H1 (cell line): ENCODE results near the gene YWHAG. TPM values are rescaled to one million over a fixed set of nuclear protein-coding genes. Genes with fewer than 3 reads are reported as not detected.

Experiments
- CTCF ChIA-PET: fragments of 300-600 bp; sonication (Branson Sonifier 250); formaldehyde crosslinking; loops from one replicate; lab custom pipeline; 2021; ENCODE audit not compliant: partially characterized antibody; lab: Charles Lee
- POLR2A ChIA-PET: fragments of 300-600 bp; sonication (Branson Sonifier 250); formaldehyde crosslinking; loops from one replicate; lab custom pipeline; 2021; ENCODE audit warnings: inconsistent platforms; ENCODE audit not compliant: partially characterized antibody; lab: Charles Lee
- DNase-seq, 2 experiments: peaks; one replicate each; pipeline versions ENCODE4 v3.0.0 to v3.0.0-alpha.2; 2010 to 2022; ENCODE audit warnings: low spot score in 2 of 2, low read depth in 1 of 2, mixed read lengths in 1 of 2
- FAIRE-seq: peaks from 2 replicates; lab custom pipeline; 2011; peaks lifted over from hg19 to GRCh38; lab: Jason Lieb, UNC
- H2AFZ ChIP-seq: 2 replicates; pipeline ENCODE4 v1.8.1; 2012; ENCODE audit warnings: low read length, inconsistent platforms
- H2AK5ac ChIP-seq: 2 replicates; pipeline ENCODE4 v1.6.1; 2013; ENCODE audit warnings: low read depth, low read length
- H2BK120ac ChIP-seq: replicated peaks from 2 replicates; pipeline ENCODE3; 2013; ENCODE audit warnings: low read depth, low read length, inconsistent platforms
- H2BK12ac ChIP-seq: 2 replicates; pipeline ENCODE4 v1.6.1; 2013; ENCODE audit warnings: low read depth, low read length
- H2BK15ac ChIP-seq: 2 replicates; pipeline ENCODE4 v1.6.1; 2013; ENCODE audit warnings: low read length
- H2BK20ac ChIP-seq: 2 replicates; pipeline ENCODE4 v1.6.1; 2013; ENCODE audit warnings: low read length
- H2BK5ac ChIP-seq: 2 replicates; pipeline ENCODE4 v1.6.1; 2013; ENCODE audit warnings: low read depth, low read length
- H3K14ac ChIP-seq: 2 replicates; pipeline ENCODE4 v1.6.1; 2013; ENCODE audit warnings: inconsistent platforms; ENCODE audit not compliant: insufficient read length
- H3K18ac ChIP-seq: 2 replicates; pipeline ENCODE4 v1.6.1; 2013; ENCODE audit warnings: low read length; ENCODE audit errors: extremely low read depth
- H3K23ac ChIP-seq: 2 replicates; pipeline ENCODE4 v1.6.1; 2013; ENCODE audit warnings: inconsistent platforms; ENCODE audit not compliant: insufficient read length
- H3K23me2 ChIP-seq: 2 replicates; pipeline ENCODE4 v1.6.1; 2013; ENCODE audit warnings: low read depth, low read length
- H3K27ac ChIP-seq: 2 replicates; pipeline ENCODE4 v1.6.1; 2011; ENCODE audit warnings: low read depth, low read length, inconsistent platforms
- H3K27me3 ChIP-seq, 4 experiments: replicated peaks in 1 of 4; 1 replicate in 1 of 4; 2 replicates in 3 of 4; pipeline versions ENCODE4 v1.6.1 to v1.8.1; 2011 to 2013; ENCODE audit warnings: low read length in 3 of 4, mild to moderate bottlenecking in 3 of 4, inconsistent platforms in 2 of 4, mixed read lengths in 2 of 4, moderate library complexity in 1 of 4; ENCODE audit not compliant: control insufficient read depth in 3 of 4, insufficient read depth in 3 of 4; ENCODE audit errors: extremely low read depth in 1 of 4
- H3K36me3 ChIP-seq, 4 experiments: 2 replicates each; pipeline versions ENCODE4 v1.6.1 to v1.8.1; 2011 to 2013; ENCODE audit warnings: mild to moderate bottlenecking in 4 of 4, low read length in 3 of 4, moderate library complexity in 2 of 4, control low read depth in 1 of 4, inconsistent platforms in 1 of 4; ENCODE audit not compliant: insufficient read depth in 4 of 4, control insufficient read depth in 2 of 4
- H3K4ac ChIP-seq: replicated peaks from 2 replicates; pipeline ENCODE3; 2013; ENCODE audit warnings: low read length, low read depth, mixed read lengths, inconsistent platforms; ENCODE audit not compliant: insufficient read length
- H3K4me1 ChIP-seq, 4 experiments: replicated peaks in 1 of 4; 1 replicate in 1 of 4; 2 replicates in 3 of 4; pipeline versions ENCODE4 v1.6.1 to v1.8.1; 2011 to 2013; ENCODE audit warnings: low read length in 3 of 4, inconsistent platforms in 2 of 4, mixed read lengths in 1 of 4; ENCODE audit not compliant: insufficient read depth in 4 of 4, control insufficient read depth in 3 of 4
- H3K4me2 ChIP-seq, 2 experiments: 2 replicates each; pipeline versions ENCODE4 v1.6.1 to v1.8.1; 2011 to 2013; ENCODE audit warnings: low read depth in 2 of 2, low read length in 2 of 2, control low read depth in 1 of 2, inconsistent platforms in 1 of 2, mild to moderate bottlenecking in 1 of 2; ENCODE audit not compliant: insufficient read depth in 1 of 2
- H3K4me3 ChIP-seq, 4 experiments: fragments of 200-600, 300-600 bp in 1 of 4; sonication (generic), shearing (Covaris generic), sonication (Bioruptor Twin) in 1 of 4; 2 replicates each; pipeline versions ENCODE4 v1.5.1 to v1.8.1; 2011 to 2016; ENCODE audit warnings: low read length in 4 of 4, low read depth in 3 of 4, control low read depth in 2 of 4, inconsistent platforms in 2 of 4, mild to moderate bottlenecking in 2 of 4, mixed read lengths in 1 of 4, moderate library complexity in 1 of 4; ENCODE audit not compliant: insufficient read depth in 2 of 4; ENCODE audit errors: extremely low read depth in 1 of 4
- H3K56ac ChIP-seq: replicated peaks from 2 replicates; pipeline ENCODE3; 2013; ENCODE audit warnings: low read depth, mild to moderate bottlenecking, mixed read lengths, low read length, inconsistent platforms; ENCODE audit not compliant: insufficient read length
- H3K79me1 ChIP-seq: 2 replicates; pipeline ENCODE4 v1.6.1; 2013; ENCODE audit warnings: low read depth, low read length, control low read depth
- H3K79me2 ChIP-seq, 2 experiments: 2 replicates each; pipeline versions ENCODE4 v1.6.1 to v1.8.1; 2012 to 2013; ENCODE audit warnings: low read length in 2 of 2, mild to moderate bottlenecking in 2 of 2, inconsistent platforms in 1 of 2; ENCODE audit not compliant: insufficient read depth in 2 of 2, control insufficient read depth in 1 of 2
- H3K9ac ChIP-seq, 4 experiments: replicated peaks in 1 of 4; 1 replicate in 1 of 4; 2 replicates in 3 of 4; pipeline versions ENCODE4 v1.6.1 to v1.8.1; 2011 to 2013; ENCODE audit warnings: low read depth in 3 of 4, low read length in 3 of 4, control low read depth in 2 of 4, mild to moderate bottlenecking in 2 of 4, moderate library complexity in 2 of 4, inconsistent platforms in 1 of 4; ENCODE audit errors: extremely low read depth in 1 of 4
- H3K9me3 ChIP-seq, 2 experiments: 2 replicates each; pipeline versions ENCODE4 v1.6.1 to v1.8.1; 2012 to 2013; ENCODE audit warnings: mild to moderate bottlenecking in 2 of 2, moderate library complexity in 2 of 2, control low read depth in 1 of 2, inconsistent platforms in 1 of 2, low read depth in 1 of 2, low read length in 1 of 2, mixed read lengths in 1 of 2; ENCODE audit not compliant: insufficient read depth in 2 of 2
- H4K20me1 ChIP-seq, 2 experiments: replicated peaks in 1 of 2; 2 replicates each; pipeline versions ENCODE3 to v1.8.1; 2011 to 2013; ENCODE audit warnings: inconsistent platforms in 2 of 2, low read length in 2 of 2, mild to moderate bottlenecking in 1 of 2; ENCODE audit not compliant: insufficient read depth in 2 of 2, control insufficient read depth in 1 of 2
- H4K5ac ChIP-seq: 2 replicates; pipeline ENCODE4 v1.6.1; 2013; ENCODE audit warnings: low read length, low read depth, mixed read lengths, inconsistent platforms; ENCODE audit not compliant: insufficient read length
- H4K8ac ChIP-seq: 2 replicates; pipeline ENCODE4 v1.8.0; 2013; ENCODE audit warnings: mild to moderate bottlenecking, moderate library complexity, low read length, inconsistent platforms; ENCODE audit not compliant: insufficient read depth; ENCODE audit errors: extremely low read depth
- H4K91ac ChIP-seq: replicated peaks from 2 replicates; pipeline ENCODE3; 2013; ENCODE audit warnings: low read length, mixed read lengths, inconsistent platforms; ENCODE audit not compliant: insufficient read length
- CEBPB ChIP-seq: IDR thresholded peaks from 2 replicates; pipeline ENCODE4 v1.6.1; 2012; ENCODE audit warnings: low read depth, low read length
- CHD1 ChIP-seq: IDR thresholded peaks from 2 replicates; pipeline ENCODE4 v1.6.1; 2012; ENCODE audit warnings: low read depth, low read length, improper control_type of control experiment
- EGR1 ChIP-seq: IDR thresholded peaks from 2 replicates; pipeline ENCODE4 v1.6.1; 2011; ENCODE audit warnings: low read depth, low read length, borderline replicate concordance
- JUN ChIP-seq: IDR thresholded peaks from 2 replicates; pipeline ENCODE4 v1.6.1; 2011; ENCODE audit warnings: low read depth, mild to moderate bottlenecking, improper control_type of control experiment, low read length
- KDM4A ChIP-seq: IDR thresholded peaks from one replicate; pipeline ENCODE4 v1.7.1; 2012; ENCODE audit warnings: low read depth, mild to moderate bottlenecking, moderate library complexity, low read length, inconsistent platforms; ENCODE audit not compliant: severe bottlenecking
- KDM5A ChIP-seq: fragments of 200-600 bp; IDR thresholded peaks from 2 replicates; pipeline ENCODE4 v1.7.1; 2012; ENCODE audit warnings: mild to moderate bottlenecking, low read length, inconsistent platforms, mixed read lengths
- RAD21 ChIP-seq, 2 experiments: IDR thresholded peaks in 1 of 2; conservative IDR thresholded peaks in 1 of 2; 2 replicates each; pipeline ENCODE4 v1.6.1; 2011; ENCODE audit warnings: low read depth in 2 of 2, low read length in 2 of 2, improper control_type of control experiment in 1 of 2, inconsistent platforms in 1 of 2, mild to moderate bottlenecking in 1 of 2, moderate library complexity in 1 of 2
- RNF2 ChIP-seq: fragments of 200-900, 300-1000 bp; sonication (generic); IDR thresholded peaks from 2 replicates; pipeline ENCODE4 v1.7.1; 2016; ENCODE audit warnings: borderline replicate concordance, low read depth, mild to moderate bottlenecking, antibody characterized with exemption, low read length; ENCODE audit not compliant: poor library complexity, severe bottlenecking; ENCODE audit errors: missing control alignments
- RXRA ChIP-seq: IDR thresholded peaks from 2 replicates; pipeline ENCODE4 v1.6.1; 2011; ENCODE audit warnings: low read depth, mild to moderate bottlenecking, low read length, moderate library complexity; ENCODE audit not compliant: insufficient read depth
- SIRT6 ChIP-seq: IDR thresholded peaks from one replicate; pipeline ENCODE4 v1.7.1; 2012; ENCODE audit warnings: low read length, inconsistent platforms
- TAF1 ChIP-seq: IDR thresholded peaks from 2 replicates; pipeline ENCODE4 v1.6.1; 2011; ENCODE audit warnings: mild to moderate bottlenecking, low read depth, low read length
- WGBS, 2 experiments: shearing (Covaris generic) in 1 of 2; methylation state at CpG; one replicate each; pipeline versions ENCODE4 v1.1.6 to v1.1.7; 2013 to 2015; ENCODE audit warnings: low lambda C conversion rate in 2 of 2, mixed read lengths in 2 of 2, inconsistent platforms in 1 of 2, low coverage in 1 of 2, missing lambda C conversion rate in 1 of 2; ENCODE audit not compliant: insufficient replicate concordance in 2 of 2, insufficient coverage in 1 of 2, insufficient read length in 1 of 2; ENCODE audit errors: extremely low coverage in 1 of 2, missing lambda C conversion rate in 1 of 2; 5-methylcytosine and 5-hydroxymethylcytosine counted together
- polyA plus RNA-seq, 7 experiments: library from polyadenylated mRNA; depleted of rRNA in 3 of 7; stranded (reverse) in 5 of 7; unstranded in 2 of 7; fragments of >200 nt in 5 of 7; fragments of 200-250 nt in 2 of 7; gene quantifications; 1 replicate in 5 of 7; 2 replicates in 1 of 7; 4 replicates in 1 of 7; pipeline versions ENCODE4 v1.2.1 to v1.2.3, GENCODE V29; 2011 to 2013; ENCODE audit warnings: missing spikeins in 2 of 7, mixed read lengths in 2 of 7
- total RNA-seq: library from RNA; stranded (reverse); fragmentation: NEBNext Ultra II Directional; extraction: Animal tissue kit (Norgen Biotek cat#: 25700); gene quantifications from 2 replicates; pipeline ENCODE4 v1.2.1, GENCODE V29; 2021

The YWHAG gene
- total and polyA plus RNA-seq, 2 of the 8 experiments (the other 6 are each of a cell fraction or from before 2014, with no cell fraction given), result 57.2 to 241 TPM

DNA sequence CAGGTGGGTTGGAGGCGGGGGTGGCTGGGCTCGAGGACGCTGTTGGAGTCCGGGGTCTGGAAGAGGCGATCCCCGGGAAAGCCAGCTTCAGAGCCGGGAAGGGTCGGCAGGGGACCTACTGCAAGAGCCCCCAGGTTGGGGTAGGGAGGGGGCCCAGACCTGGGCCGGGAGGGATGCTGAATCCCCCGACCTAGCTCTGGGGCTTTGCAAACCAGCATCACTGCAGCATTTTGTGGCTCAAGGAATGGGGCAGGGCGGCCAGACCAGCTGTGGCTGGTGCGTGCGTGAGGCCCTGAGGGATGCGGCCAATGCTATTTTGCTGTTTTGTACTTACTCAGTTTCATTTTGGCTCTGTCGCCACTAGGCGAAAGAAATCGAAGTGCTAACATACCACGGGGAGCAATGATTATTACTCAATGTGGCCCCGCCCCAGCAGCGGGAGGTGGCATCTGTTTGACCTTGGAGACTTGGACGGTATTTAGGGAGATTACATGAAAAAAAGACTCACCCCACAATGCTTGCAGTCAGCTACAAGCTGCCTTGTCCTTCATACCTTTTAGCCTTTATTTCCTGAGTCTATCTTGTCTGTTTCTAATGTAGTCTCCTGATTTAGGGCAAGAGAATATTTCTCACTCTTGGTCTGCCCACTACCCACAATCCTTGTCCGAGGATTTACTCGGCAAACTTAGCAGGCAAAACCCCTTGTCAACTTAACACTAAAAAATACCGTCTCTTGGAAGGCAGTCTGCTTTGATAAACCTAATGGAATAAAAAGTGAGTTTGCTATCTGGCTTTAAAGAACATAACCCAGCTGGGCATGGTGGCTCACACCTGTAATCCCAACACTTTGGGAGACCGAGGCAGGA, 40.1 kb downstream of the YWHAG start:
- DNase-seq (no peak), FAIRE-seq (no peak)
- Histone ChIP-seq H3K4me1 (peaks cover 0 to 11% (median 7%) of the 10 kb centered on the region in 4 experiments; a peak in 6 of 7 replicates), H2BK12ac (no peak overlapping the region), H3K79me1 (no peaks in the 10 kb centered on the region), H3K36me3 (peaks cover 0 to 6% (median 0%) of the 10 kb centered on the region in 4 experiments; a peak in 1 of 8 replicates), H2BK5ac (peak overlapping the region; percentile 91), H4K91ac (peak overlapping the region; percentile 49), H3K79me2 (no peaks in the 10 kb centered on the region), H3K18ac (peak overlapping the region; percentile 33), H2BK20ac (no peak overlapping the region), H2AFZ (0 out of 2 replicates have a peak overlapping the region, but pooled peaks have one; percentile 6), H3K9ac (peak overlapping the region; percentile 58 to 87 (median 78)), H3K23me2 (peaks cover 4% of the 10 kb centered on the region; the same call in 1 of the 2 replicates), H3K27me3 (no peaks in the 10 kb centered on the region), H3K23ac (no peak overlapping the region), H3K14ac (no peak overlapping the region), H4K8ac (peak overlapping the region; percentile 97), H4K5ac (peak overlapping the region; percentile 95), H3K4ac (no peak overlapping the region), H2BK120ac (no peak overlapping the region), H3K4me3 (peak overlapping the region; percentile 53 to 81 (median 74)), H2BK15ac (0 out of 2 replicates have a peak overlapping the region, but pooled peaks have one; percentile 77), H3K4me2 (peak overlapping the region; percentile 67 to 85), H3K27ac (peak overlapping the region; percentile 81), H2AK5ac (no peak overlapping the region), H4K20me1 (peaks cover 1 to 3% of the 10 kb centered on the region in 2 experiments), H3K9me3 (no peaks in the 10 kb centered on the region), H3K56ac (peak overlapping the region; percentile 85)
- 11% methylated on average over 25 of the region's 25 CpGs; no CpG with 5 or more reads in 1 of the 2 experiments for WGBS, 2 experiments
- ChIA-PET POLR2A (interaction anchor here (0.7 to 4.7 kb wide), 35 partner anchors 9 to 399 kb away, joined by 3 to 31 read pairs (median 4); partner anchors contain the start of genes HSPB1, MDH2, STYXL1 and YWHAG), CTCF (interaction anchor here (0.6 to 20.9 kb wide), 11 partner anchors 11 to 295 kb away, joined by 3 to 426 read pairs (median 5); no protein-coding TSS in a partner anchor)
- TF ChIP-seq JUN, result no peak
- TF ChIP-seq RAD21 (IDR thresholded peaks at IDR 0.05 in 1 of 2, conservative IDR thresholded peaks at IDR 0.05 in 1 of 2; ENCODE audit: low read depth in 2 of 2, low read length in 2 of 2), result no peak
- no peak for TF ChIP-seq KDM4A
- no peak for TF ChIP-seq KDM5A
- TF ChIP-seq EGR1, result no peak; the same call in 1 of the 2 replicates
- no peak for TF ChIP-seq RNF2
- no peak for TF ChIP-seq SIRT6
- TF ChIP-seq CEBPB, result peak; percentile 63
- TF ChIP-seq CHD1, result no peak
- TF ChIP-seq RXRA, result no peak
- TF ChIP-seq TAF1, result no peak
